Measurements from ENCODE around the gene ALCAM.

Gene ALCAM

GRCh38 chr3:105397974-105398373 lies 31.3 kb downstream of the ALCAM start:
- no peak for DNase-seq
- H3K27ac ChIP-seq = no peak overlapping the region
- H3K4me3 ChIP-seq (ENCODE audit: low read depth, low read length) = no peak overlapping the region
- no peaks in the 10 kb centered on the region for H3K27me3 ChIP-seq (replicated peaks)
- no peak for TF ChIP-seq CTCF (IDR thresholded peaks at IDR 0.05; ENCODE audit: low read depth, low read length, missing control alignments)
- no peaks in the 10 kb centered on the region for H3K36me3 ChIP-seq (replicated peaks)
- in situ Hi-C loops (cut with HindIII; ENCODE audit: low pct_ligation_motif_present, low sequenced_read_pairs) = no loop called here

GRCh38 chr3:105398437-105398836 lies 31.7 kb downstream of the ALCAM start:
- DNase-seq = no peak
- Histone ChIP-seq H3K27me3 (replicated peaks) (no peaks in the 10 kb centered on the region), H3K36me3 (replicated peaks) (no peaks in the 10 kb centered on the region), H3K27ac (no peak overlapping the region), H3K4me3 (ENCODE audit: low read depth, low read length) (no peak overlapping the region)
- in situ Hi-C loops (cut with HindIII; ENCODE audit: low pct_ligation_motif_present, low sequenced_read_pairs) = no loop called here
- TF ChIP-seq CTCF (IDR thresholded peaks at IDR 0.05; ENCODE audit: low read depth, low read length, missing control alignments) = no peak

- Histone ChIP-seq H3K27me3 (replicated peaks) (no peaks in the 10 kb centered on the region), H3K36me3 (replicated peaks) (no peaks in the 10 kb centered on the region), H3K27ac (no peak overlapping the region), H3K4me3 (ENCODE audit: low read depth, low read length) (no peak overlapping the region)
- no peak for TF ChIP-seq CTCF (IDR thresholded peaks at IDR 0.05; ENCODE audit: low read depth, low read length, missing control alignments)
- in situ Hi-C loops (cut with HindIII; ENCODE audit: low pct_ligation_motif_present, low sequenced_read_pairs) = no loop called here
- no peak for DNase-seq
Measured at GRCh38 chr3:105399062-105399461, 32.4 kb downstream of the ALCAM start.

- H3K27me3 ChIP-seq (replicated peaks) = no peaks in the 10 kb centered on the region
- in situ Hi-C loops (cut with HindIII; ENCODE audit: low pct_ligation_motif_present, low sequenced_read_pairs) = no loop called here
- no peak overlapping the region for H3K4me3 ChIP-seq (ENCODE audit: low read depth, low read length)
- H3K27ac ChIP-seq = no peak overlapping the region
- DNase-seq = no peak
- no peaks in the 10 kb centered on the region for H3K36me3 ChIP-seq (replicated peaks)
- no peak for TF ChIP-seq CTCF (IDR thresholded peaks at IDR 0.05; ENCODE audit: low read depth, low read length, missing control alignments)
Measured at GRCh38 chr3:105399611-105400010, 32.9 kb downstream of the ALCAM start.

- Histone ChIP-seq H3K36me3 (replicated peaks) (no peaks in the 10 kb centered on the region), H3K27me3 (replicated peaks) (no peaks in the 10 kb centered on the region), H3K4me3 (ENCODE audit: low read depth, low read length) (no peak overlapping the region), H3K27ac (peak overlapping the region; percentile 89)
- no peak for DNase-seq
- in situ Hi-C loops (cut with HindIII; ENCODE audit: low pct_ligation_motif_present, low sequenced_read_pairs) = no loop called here
- no peak for TF ChIP-seq CTCF (IDR thresholded peaks at IDR 0.05; ENCODE audit: low read depth, low read length, missing control alignments)
Measured at GRCh38 chr3:105401254-105401653, 34.5 kb downstream of the ALCAM start.

GRCh38 chr3:105401691-105402149 lies 35.0 kb downstream of the ALCAM start:
- Histone ChIP-seq H3K36me3 (replicated peaks) (no peaks in the 10 kb centered on the region), H3K27me3 (replicated peaks) (no peaks in the 10 kb centered on the region), H3K4me3 (ENCODE audit: low read depth, low read length) (no peak overlapping the region), H3K27ac (peak overlapping the region; percentile 89)
- peak; percentile 35 for DNase-seq
- TF ChIP-seq CTCF (IDR thresholded peaks at IDR 0.05; ENCODE audit: low read depth, low read length, missing control alignments) = no peak
- in situ Hi-C loops (cut with HindIII; ENCODE audit: low pct_ligation_motif_present, low sequenced_read_pairs) = no loop called here
